ENCODE measurements around the gene COX5A. TPM values are rescaled to one million over a fixed set of nuclear protein-coding genes. Genes with fewer than 3 reads are reported as not detected.

COX5A gene
- total and polyA plus RNA-seq, 10 donors = 83.2 to 247 (median 114) TPM

- no peak overlapping the region for H3K4me3 ChIP-seq
- H3K27ac ChIP-seq = peak overlapping the region in 5 of 8 donors; percentile 29 to 55 (median 41)
- no peak for DNase-seq
- TF ChIP-seq POLR2A (IDR thresholded peaks at IDR 0.05) = no peak
- TF ChIP-seq, protein P1, sequence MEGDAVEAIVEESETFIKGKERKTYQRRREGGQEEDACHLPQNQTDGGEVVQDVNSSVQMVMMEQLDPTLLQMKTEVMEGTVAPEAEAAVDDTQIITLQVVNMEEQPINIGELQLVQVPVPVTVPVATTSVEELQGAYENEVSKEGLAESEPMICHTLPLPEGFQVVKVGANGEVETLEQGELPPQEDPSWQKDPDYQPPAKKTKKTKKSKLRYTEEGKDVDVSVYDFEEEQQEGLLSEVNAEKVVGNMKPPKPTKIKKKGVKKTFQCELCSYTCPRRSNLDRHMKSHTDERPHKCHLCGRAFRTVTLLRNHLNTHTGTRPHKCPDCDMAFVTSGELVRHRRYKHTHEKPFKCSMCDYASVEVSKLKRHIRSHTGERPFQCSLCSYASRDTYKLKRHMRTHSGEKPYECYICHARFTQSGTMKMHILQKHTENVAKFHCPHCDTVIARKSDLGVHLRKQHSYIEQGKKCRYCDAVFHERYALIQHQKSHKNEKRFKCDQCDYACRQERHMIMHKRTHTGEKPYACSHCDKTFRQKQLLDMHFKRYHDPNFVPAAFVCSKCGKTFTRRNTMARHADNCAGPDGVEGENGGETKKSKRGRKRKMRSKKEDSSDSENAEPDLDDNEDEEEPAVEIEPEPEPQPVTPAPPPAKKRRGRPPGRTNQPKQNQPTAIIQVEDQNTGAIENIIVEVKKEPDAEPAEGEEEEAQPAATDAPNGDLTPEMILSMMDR (IDR thresholded peaks at IDR 0.05 in 8 of 11, conservative IDR thresholded peaks at IDR 0.05 in 3 of 11) = no peak
- no peak for TF ChIP-seq POLR2AphosphoS5 (IDR thresholded peaks at IDR 0.05)
- no peaks in the 10 kb centered on the region for H3K36me3 ChIP-seq
- no peaks in the 10 kb centered on the region for H3K27me3 ChIP-seq (replicated peaks in 1 of 7)
- intact Hi-C loops (cut with DNase I; ENCODE audit: low total_unique reads) = no loop called here
- 77 to 90% (median 89%) methylated on average over 4 of the region's 4 CpGs for WGBS, 5 donors
- H3K9me3 ChIP-seq = peaks cover 0 to 9% (median 0%) of the 10 kb centered on the region in 8 donors
- peaks cover 7 to 38% (median 26%) of the 10 kb centered on the region in 6 donors for H3K4me1 ChIP-seq
Measured at GRCh38 chr15:74884428-74885223, 53.2 kb downstream of the COX5A start.

DNA sequence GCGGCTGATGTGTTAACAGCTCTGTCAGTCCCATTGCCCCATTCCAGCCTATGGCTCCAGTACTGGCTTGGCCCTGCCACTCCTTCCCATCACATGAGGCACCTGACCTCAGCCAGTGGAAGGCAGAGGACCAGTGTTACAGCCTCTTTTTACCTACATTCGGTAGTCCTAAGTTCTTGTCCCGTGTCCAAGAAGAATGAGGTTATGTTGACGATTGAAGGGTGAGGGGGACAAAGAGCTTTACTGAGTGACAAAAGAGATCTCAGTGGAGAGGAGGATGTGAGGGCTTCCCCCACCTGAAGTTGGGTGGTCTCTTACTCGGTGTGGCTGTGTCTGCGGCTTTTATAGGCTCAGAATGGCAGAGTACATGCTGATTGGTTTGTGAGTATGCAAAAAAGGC is 55.3 kb downstream of the COX5A start:
- Histone ChIP-seq H3K4me3 (no peak overlapping the region), H3K36me3 (no peaks in the 10 kb centered on the region), H3K27ac (no peak overlapping the region), H3K4me1 (peaks cover 0 to 24% (median 15%) of the 10 kb centered on the region in 6 donors), H3K27me3 (replicated peaks in 1 of 7) (no peaks in the 10 kb centered on the region), H3K9me3 (peaks cover 0 to 9% (median 0%) of the 10 kb centered on the region in 8 donors)
- DNase-seq = no peak
- TF ChIP-seq POLR2A (IDR thresholded peaks at IDR 0.05) (no peak), POLR2AphosphoS5 (IDR thresholded peaks at IDR 0.05) (no peak)
- intact Hi-C loops (cut with DNase I; ENCODE audit: low total_unique reads) = no loop called here
- 90 to 96% (median 95%) methylated on average over 6 of the region's 6 CpGs for WGBS, 5 donors

- no peak for DNase-seq
- H3K4me1 ChIP-seq = peaks cover 0 to 10% (median 7%) of the 10 kb centered on the region in 6 donors
- H3K4me3 ChIP-seq = no peak overlapping the region
- H3K27me3 ChIP-seq (replicated peaks in 1 of 7) = no peaks in the 10 kb centered on the region
- intact Hi-C loops (cut with DNase I; ENCODE audit: low total_unique reads) = no loop called here
- TF ChIP-seq, protein P1 (IDR thresholded peaks at IDR 0.05 in 8 of 11, conservative IDR thresholded peaks at IDR 0.05 in 3 of 11) = no peak
- no peak for TF ChIP-seq POLR2AphosphoS5 (IDR thresholded peaks at IDR 0.05)
- no peak for TF ChIP-seq POLR2A (IDR thresholded peaks at IDR 0.05)
- H3K36me3 ChIP-seq = no peaks in the 10 kb centered on the region
- H3K9me3 ChIP-seq = peaks cover 0 to 9% (median 0%) of the 10 kb centered on the region in 8 donors
- no peak overlapping the region for H3K27ac ChIP-seq
- WGBS, 5 donors = 73 to 93% (median 85%) methylated on average over 4 of the region's 4 CpGs
Measured at GRCh38 chr15:74878273-74878672, 59.6 kb downstream of the COX5A start.

GRCh38 chr15:74873756-74874424 is 64.0 kb downstream of the COX5A start:
- Histone ChIP-seq H3K4me3 (peak overlapping the region; percentile 57 to 89 (median 73)), H3K36me3 (peaks cover 0 to 6% (median 0%) of the 10 kb centered on the region in 6 donors), H3K4me1 (peaks cover 36 to 47% (median 45%) of the 10 kb centered on the region in 6 donors), H3K27me3 (replicated peaks in 1 of 7) (no peaks in the 10 kb centered on the region), H3K27ac (peak overlapping the region; percentile 92 to 99 (median 96)), H3K9me3 (no peaks in the 10 kb centered on the region)
- intact Hi-C loops (cut with DNase I; ENCODE audit: low total_unique reads) = no loop called here
- WGBS, 5 donors = 24 to 48% (median 34%) methylated on average over 13 to 16 of the region's 16 CpGs
- TF ChIP-seq, protein P1 (IDR thresholded peaks at IDR 0.05 in 8 of 11, conservative IDR thresholded peaks at IDR 0.05 in 3 of 11) = no peak
- TF ChIP-seq POLR2A (IDR thresholded peaks at IDR 0.05) (no peak), POLR2AphosphoS5 (IDR thresholded peaks at IDR 0.05) (no peak)
- DNase-seq = no peak

All from spleen (tissue), 11 donors.